Naive thymus-derived CD4-positive, alpha-beta T cell (primary cell): Measurements from ENCODE around the gene PRUNE1. TPM values are rescaled to one million over a fixed set of nuclear protein-coding genes. Genes with fewer than 3 reads are reported as not detected.
A peak's percentile ranks its signal among the peaks of the same experiment; 100 is the strongest.

Experiments used
- ATAC-seq: fragments of 150-1000 bp; cut with Tn5 transposase; 2 replicates; pipeline ENCODE4 v1.10.0; 2021; ENCODE audit warnings: mild to moderate bottlenecking, moderate library complexity
- CTCF ChIA-PET: fragments of 350-600 bp; sonication (Branson Sonifier 250); formaldehyde crosslinking; loops from one replicate; lab custom pipeline; 2021; ENCODE audit warnings: antibody characterized with exemption; lab: Charles Lee
- POLR2A ChIA-PET: fragments of 350-600 bp; sonication (Branson Sonifier 250); formaldehyde crosslinking; loops from one replicate; lab custom pipeline; 2021; ENCODE audit warnings: antibody characterized with exemption, inconsistent platforms; lab: Charles Lee
- DNase-seq, 9 donors: peaks; one replicate each; pipeline versions ENCODE4 v3.0.0 to v3.0.0-alpha.2; 2020 to 2022; ENCODE audit warnings: mixed read lengths in 1 of 9
- H3K27ac ChIP-seq: one replicate; pipeline ENCODE4 v1.7.0; 2013; ENCODE audit warnings: mild to moderate bottlenecking, low read depth, low read length, moderate library complexity
- H3K27me3 ChIP-seq, 2 donors: one replicate each; pipeline ENCODE4 v1.7.0; 2013; ENCODE audit warnings: low read length in 2 of 2, mild to moderate bottlenecking in 2 of 2, moderate library complexity in 2 of 2; ENCODE audit not compliant: control insufficient read depth in 2 of 2, insufficient read depth in 2 of 2
- H3K36me3 ChIP-seq, 3 experiments: 1 replicate in 2 of 3; 2 replicates in 1 of 3; pipeline ENCODE4 v1.7.0; 2013; ENCODE audit warnings: low read length in 3 of 3, mild to moderate bottlenecking in 3 of 3, moderate library complexity in 1 of 3; ENCODE audit not compliant: insufficient read depth in 3 of 3, control insufficient read depth in 2 of 3
- H3K4me1 ChIP-seq, 2 donors: one replicate each; pipeline ENCODE4 v1.7.0; 2013; ENCODE audit warnings: low read length in 2 of 2, mild to moderate bottlenecking in 2 of 2, moderate library complexity in 1 of 2; ENCODE audit not compliant: control insufficient read depth in 2 of 2, insufficient read depth in 2 of 2
- H3K4me3 ChIP-seq: 2 replicates; pipeline ENCODE4 v1.7.0; 2013; ENCODE audit warnings: mild to moderate bottlenecking, low read length
- H3K9me3 ChIP-seq, 3 experiments: 1 replicate in 2 of 3; 2 replicates in 1 of 3; pipeline ENCODE4 v1.7.0; 2013; ENCODE audit warnings: low read length in 3 of 3; ENCODE audit not compliant: control insufficient read depth in 2 of 3
- H3K27ac Mint-ChIP-seq, 9 donors: one replicate each; pipeline ENCODE4 v1.8.0; 2020 to 2022; ENCODE audit warnings: mixed read lengths in 9 of 9, mild to moderate bottlenecking in 8 of 9, moderate library complexity in 5 of 9, inconsistent platforms in 2 of 9
- H3K27me3 Mint-ChIP-seq, 5 donors: one replicate each; pipeline ENCODE4 v1.8.0; 2021 to 2022; ENCODE audit warnings: mixed read lengths in 5 of 5, mild to moderate bottlenecking in 1 of 5
- H3K36me3 Mint-ChIP-seq, 5 donors: one replicate each; pipeline ENCODE4 v1.8.0; 2020 to 2022; ENCODE audit warnings: mixed read lengths in 5 of 5, mild to moderate bottlenecking in 3 of 5, inconsistent platforms in 1 of 5
- H3K4me1 Mint-ChIP-seq, 7 donors: one replicate each; pipeline ENCODE4 v1.8.0; 2020 to 2022; ENCODE audit warnings: mixed read lengths in 7 of 7, mild to moderate bottlenecking in 3 of 7, inconsistent platforms in 1 of 7
- H3K4me3 Mint-ChIP-seq, 10 donors: one replicate each; pipeline ENCODE4 v1.8.0; 2020 to 2022; ENCODE audit warnings: mild to moderate bottlenecking in 10 of 10, mixed read lengths in 10 of 10, moderate library complexity in 6 of 10, inconsistent platforms in 2 of 10
- H3K9me3 Mint-ChIP-seq, 11 donors: one replicate each; pipeline ENCODE4 v1.8.0; 2020 to 2022; ENCODE audit warnings: mixed read lengths in 11 of 11, mild to moderate bottlenecking in 4 of 11, inconsistent platforms in 1 of 11, moderate library complexity in 1 of 11
- intact Hi-C, 2 donors: fragments of 100-400 bp; cut with micrococcal nuclease; formaldehyde crosslinking; loops; one replicate each; pipeline ENCODE4 v1.15.1; 2023
- polyA plus RNA-seq, 2 donors: library from polyadenylated mRNA; unstranded; fragments of 300-500 nt; fragmentation: Illumina TruSeq; gene quantifications; one replicate each; pipeline ENCODE4 v1.2.3, GENCODE V29; 2021
- total RNA-seq, 6 experiments: library from RNA in 5 of 6; stranded (reverse) in 5 of 6; gene quantifications; 1 replicate in 5 of 6; 2 replicates in 1 of 6; pipeline ENCODE4 v1.2.3 and lab custom pipeline; 2021 to 2026

PRUNE1 gene
- total and polyA plus RNA-seq, 7 experiments from 2014 or later = 13.3 to 68.8 (median 41.6) TPM

GRCh38 chr1:151011154-151011850 lies 3.1 kb downstream of the PRUNE1 start:
- ChIA-PET POLR2A (interaction anchor here (0.6 to 3.2 kb wide), 9 partner anchors 9 to 146 kb away, joined by 3 to 12 read pairs (median 3); partner anchors contain the start of gene TNFAIP8L2), CTCF (interaction anchor here (0.7 to 1.0 kb wide), 4 partner anchors 13 to 89 kb away, joined by 3 to 6 read pairs (median 4); no protein-coding TSS in a partner anchor)
- DNase-seq = no peak
- Mint-ChIP-seq H3K27me3 (no peaks in the 10 kb centered on the region), H3K36me3 (peaks cover 0 to 8% (median 0%) of the 10 kb centered on the region in 5 donors), H3K4me1 (peaks cover 39 to 77% (median 64%) of the 10 kb centered on the region in 7 donors), H3K4me3 (peak overlapping the region; percentile 29 to 97 (median 64)), H3K9me3 (no peaks in the 10 kb centered on the region), H3K27ac (peak overlapping the region in 8 of 9 donors; percentile 54 to 90 (median 74))
- intact Hi-C loops = no loop called here
- Histone ChIP-seq H3K36me3 (peaks cover 0 to 8% (median 0%) of the 10 kb centered on the region in 3 experiments), H3K27ac (no peak overlapping the region), H3K9me3 (no peaks in the 10 kb centered on the region), H3K4me3 (no peak overlapping the region), H3K4me1 (peaks cover 30 to 42% of the 10 kb centered on the region in 2 donors), H3K27me3 (no peaks in the 10 kb centered on the region)
- ATAC-seq = no peak

GRCh38 chr1:151012684-151013471 lies 4.6 kb downstream of the PRUNE1 start:
- H3K27ac ChIP-seq = no peak overlapping the region
- peaks cover 26 to 62% (median 50%) of the 10 kb centered on the region in 7 donors for H3K4me1 Mint-ChIP-seq
- no peaks in the 10 kb centered on the region for H3K27me3 Mint-ChIP-seq
- no peaks in the 10 kb centered on the region for H3K9me3 ChIP-seq
- H3K4me1 ChIP-seq = peaks cover 15 to 29% of the 10 kb centered on the region in 2 donors
- ChIA-PET CTCF (interaction anchor here (0.6 to 1.0 kb wide), 3 partner anchors 11 to 240 kb away, joined by 4 to 6 read pairs (median 6); no protein-coding TSS in a partner anchor), POLR2A (interaction anchor here (1.2 to 1.9 kb wide), 3 partner anchors 13 to 43 kb away, joined by 3 to 12 read pairs (median 3); no protein-coding TSS in a partner anchor)
- H3K4me3 Mint-ChIP-seq = peak overlapping the region in 4 of 10 donors; percentile 12 to 64 (median 44)
- intact Hi-C loops = no loop called here
- H3K27ac Mint-ChIP-seq = peak overlapping the region in 6 of 9 donors; percentile 28 to 79 (median 60)
- no peaks in the 10 kb centered on the region for H3K27me3 ChIP-seq
- no peak for ATAC-seq
- H3K4me3 ChIP-seq = no peak overlapping the region
- DNase-seq = no peak
- H3K9me3 Mint-ChIP-seq = no peaks in the 10 kb centered on the region
- peaks cover 0 to 9% (median 0%) of the 10 kb centered on the region in 5 donors for H3K36me3 Mint-ChIP-seq
- peaks cover 0 to 10% (median 2%) of the 10 kb centered on the region in 3 experiments for H3K36me3 ChIP-seq

GRCh38 chr1:151013518-151013917 lies 5.3 kb downstream of the PRUNE1 start:
- no peaks in the 10 kb centered on the region for H3K27me3 ChIP-seq
- no peaks in the 10 kb centered on the region for H3K9me3 Mint-ChIP-seq
- H3K9me3 ChIP-seq = no peaks in the 10 kb centered on the region
- no peaks in the 10 kb centered on the region for H3K27me3 Mint-ChIP-seq
- ChIA-PET POLR2A (no interaction called here), CTCF (interaction anchor here (0.6 kb wide), 1 partner anchor 239 kb away, joined by 6 read pairs; no protein-coding TSS in a partner anchor)
- peak overlapping the region in 4 of 10 donors; percentile 5 to 45 (median 20) for H3K4me3 Mint-ChIP-seq
- H3K36me3 ChIP-seq = peaks cover 0 to 16% (median 4%) of the 10 kb centered on the region in 3 experiments
- peaks cover 22 to 55% (median 43%) of the 10 kb centered on the region in 7 donors for H3K4me1 Mint-ChIP-seq
- no peak overlapping the region for H3K4me3 ChIP-seq
- DNase-seq = no peak
- intact Hi-C loops = no loop called here
- peaks cover 13 to 27% of the 10 kb centered on the region in 2 donors for H3K4me1 ChIP-seq
- peaks cover 0 to 16% (median 2%) of the 10 kb centered on the region in 5 donors for H3K36me3 Mint-ChIP-seq
- H3K27ac ChIP-seq = no peak overlapping the region
- H3K27ac Mint-ChIP-seq = peak overlapping the region in 6 of 9 donors; percentile 37 to 79 (median 60)
- no peak for ATAC-seq

GRCh38 chr1:151024540-151025146 lies 16.4 kb downstream of the PRUNE1 start:
- H3K27me3 ChIP-seq = no peaks in the 10 kb centered on the region
- no peaks in the 10 kb centered on the region for H3K27me3 Mint-ChIP-seq
- ChIA-PET POLR2A (interaction anchor here (0.6 to 4.4 kb wide), 17 partner anchors 18 to 165 kb away, joined by 3 to 50 read pairs (median 5); partner anchors contain the start of genes C1orf56, CDC42SE1, GABPB2 and MINDY1), CTCF (interaction anchor here (0.6 to 5.9 kb wide), 34 partner anchors 12 to 256 kb away, joined by 3 to 74 read pairs (median 4); partner anchors contain the start of genes C1orf56, CDC42SE1, GABPB2 and MINDY1)
- H3K4me1 ChIP-seq = no peaks in the 10 kb centered on the region
- H3K36me3 Mint-ChIP-seq = peaks cover 0 to 25% (median 15%) of the 10 kb centered on the region in 5 donors
- H3K4me3 Mint-ChIP-seq = peak overlapping the region; percentile 16 to 73 (median 61)
- H3K4me3 ChIP-seq = no peak overlapping the region
- ATAC-seq (peak; percentile 100), DNase-seq (peak; percentile 72 to 91 (median 83))
- H3K27ac ChIP-seq = no peak overlapping the region
- H3K9me3 Mint-ChIP-seq = no peaks in the 10 kb centered on the region
- H3K9me3 ChIP-seq = no peaks in the 10 kb centered on the region
- H3K4me1 Mint-ChIP-seq = peaks cover 4 to 22% (median 6%) of the 10 kb centered on the region in 7 donors
- peak overlapping the region; percentile 37 to 93 (median 74) for H3K27ac Mint-ChIP-seq
- peaks cover 3 to 33% (median 5%) of the 10 kb centered on the region in 3 experiments for H3K36me3 ChIP-seq
- intact Hi-C loops = loop anchor here (1.0 to 10.0 kb wide), 12 partner anchors 16 to 320 kb away; partner anchors contain the start of genes GABPB2 (in 2 of the 2), TNFAIP8L2 (in 2 of the 2), CDC42SE1 (in 1 of the 2) and PIP5K1A (in 1 of the 2)

- H3K9me3 ChIP-seq = no peaks in the 10 kb centered on the region
- no peak overlapping the region for H3K4me3 ChIP-seq
- Mint-ChIP-seq H3K4me3 (no peak overlapping the region), H3K27ac (peak overlapping the region in 2 of 9 donors; percentile 26 to 60), H3K36me3 (peaks cover 5 to 34% (median 18%) of the 10 kb centered on the region in 5 donors), H3K4me1 (peaks cover 5 to 22% (median 12%) of the 10 kb centered on the region in 7 donors), H3K9me3 (no peaks in the 10 kb centered on the region), H3K27me3 (no peaks in the 10 kb centered on the region)
- H3K27me3 ChIP-seq = no peaks in the 10 kb centered on the region
- ChIA-PET CTCF (interaction anchor here (0.7 to 5.9 kb wide), 5 partner anchors 9 to 264 kb away, joined by 3 to 74 read pairs (median 54); partner anchors contain the start of genes CDC42SE1, MLLT11 and TNFAIP8L2), POLR2A (interaction anchor here (1.1 to 4.4 kb wide), 2 partner anchors 32 to 130 kb away, joined by 3 to 50 read pairs; partner anchors contain the start of genes CDC42SE1, MLLT11 and TNFAIP8L2)
- intact Hi-C loops = loop anchor here in 1 of 2 donors (10.0 kb wide), 1 partner anchor 318 kb away; the partner anchor contains the start of gene RFX5
- no peak for DNase-seq
- H3K4me1 ChIP-seq = no peaks in the 10 kb centered on the region
- ATAC-seq = no peak
- peaks cover 3 to 49% (median 6%) of the 10 kb centered on the region in 3 experiments for H3K36me3 ChIP-seq
- no peak overlapping the region for H3K27ac ChIP-seq
These were observed 18.2 kb downstream of the PRUNE1 start for GRCh38 chr1:151026460-151026859.
